Heart right ventricle (tissue), 16 donors: ENCODE measurements around the gene KCNJ3. TPM values are rescaled to one million over a fixed set of nuclear protein-coding genes. Genes with fewer than 3 reads are reported as not detected.

Experiments
- ATAC-seq, 8 donors: fragments of 200-7000 bp; cut with Tn5 transposase; one replicate each; pipeline ENCODE4 v1.9.1; 2020; ENCODE audit warnings: mild to moderate bottlenecking in 8 of 8, moderate library complexity in 8 of 8, moderate number of reproducible peaks in 1 of 8
- DNase-seq, 2 donors: peaks; one replicate each; pipeline ENCODE4 v3.0.0-alpha.2; 2020
- H3K27ac ChIP-seq, 10 donors: fragments of 200-600 bp; sonication (generic) in 2 of 10; one replicate each; pipeline versions ENCODE4 v1.5.0 to v1.8.0; 2020 to 2022; ENCODE audit warnings: mild to moderate bottlenecking in 3 of 10
- H3K27me3 ChIP-seq, 7 donors: fragments of 200-600 bp; one replicate each; pipeline ENCODE4 v1.8.0; 2021 to 2022; ENCODE audit warnings: mild to moderate bottlenecking in 2 of 7
- H3K36me3 ChIP-seq, 9 donors: fragments of 200-600 bp; sonication (generic) in 1 of 9; one replicate each; pipeline versions ENCODE4 v1.5.0 to v1.8.0; 2020 to 2022; ENCODE audit warnings: mild to moderate bottlenecking in 2 of 9
- H3K4me1 ChIP-seq, 9 donors: fragments of 200-600 bp; sonication (generic) in 1 of 9; one replicate each; pipeline versions ENCODE4 v1.5.0 to v1.8.0; 2020 to 2022; ENCODE audit warnings: mild to moderate bottlenecking in 4 of 9
- H3K4me3 ChIP-seq, 10 donors: fragments of 200-600 bp; sonication (generic) in 2 of 10; one replicate each; pipeline versions ENCODE4 v1.5.0 to v1.8.0; 2020 to 2022; ENCODE audit warnings: mild to moderate bottlenecking in 7 of 10, moderate library complexity in 2 of 10
- H3K9me3 ChIP-seq, 11 donors: fragments of 200-600 bp in 10 of 11; sonication (generic) in 2 of 11; one replicate each; pipeline versions ENCODE4 v1.5.0 to v1.8.0; 2013 to 2022; ENCODE audit warnings: mild to moderate bottlenecking in 2 of 11, control low read depth in 1 of 11, moderate library complexity in 1 of 11
- CTCF ChIP-seq, 9 donors: fragments of 200-600 bp; sonication (generic) in 2 of 9; IDR thresholded peaks; one replicate each; pipeline versions ENCODE4 v1.5.0 to v1.8.0; 2021 to 2022; ENCODE audit warnings: antibody characterized with exemption in 9 of 9, mild to moderate bottlenecking in 5 of 9, moderate library complexity in 1 of 9
- WGBS, 2 donors: extraction: QIAGEN DNeasy Blood & Tissue Kit; methylation state at CpG; one replicate each; pipeline ENCODE4 v1.1.7; 2013; ENCODE audit warnings: inconsistent platforms in 1 of 2; 5-methylcytosine and 5-hydroxymethylcytosine counted together
- intact Hi-C, 10 donors: fragments of 100-400 bp; cut with DNase I; formaldehyde crosslinking; loops; one replicate each; pipeline versions ENCODE4 v1.11.1 to v1.14.2; 2022
- long read RNA-seq, 3 donors: library from polyadenylated mRNA; unstranded; transcript quantifications; one replicate each; pipeline ENCODE4 v2.0.0, GENCODE V29; 2020 to 2021
- polyA plus RNA-seq, 2 donors: library from polyadenylated mRNA; stranded (reverse); fragments of 200-250 nt; gene quantifications; one replicate each; pipeline ENCODE4 v1.2.3, GENCODE V29; 2013
- total RNA-seq, 10 donors: library from RNA; stranded (reverse); fragmentation: NEBNext Ultra II Directional in 3 of 10; extraction: Animal tissue kit (Norgen Biotek cat#: 25700) in 3 of 10; gene quantifications; one replicate each; pipeline versions ENCODE4 v1.2.1 to v1.2.4, GENCODE V29; 2021 to 2023
- donor health status: Arrhythmogenic right ventricular cardiomyopathy.
- donor health status: ischemic (EF 13 %, LVEDD 7.1; RV severe dilation, severe dysfunction).
- donor health status: healthy with polysubstance abuse.
- donor health status: DM: no; HTN: yes; CAD: no.
- donor health status: DM: no; HTN: no; CAD: no.
- donor health status: ischemic (EF 25% LVEDD 6.9; RV normal size, moderate dysfunction).
- donor health status: ischemic (EF 25% LVEDD 5.7; RV mildly dilated, moderate dysfunction).
- donor health status: healthy.
- donor health status: DM: yes; HTN: yes; CAD: no.
- donor health status: Ischemic cardiomyopathy.
- donor health status: ischemic (EF 35%, LVEDD 5.7; RV mildly dilated, moderate dysfunction).
- donor health status: nonischemic (EF 11% LVEDD 7.7; RV severe dilation, severe dysfunction).
- donor health status: DM: yes; HTN: yes; CAD: no.
- donor health status: PGD.
- donor health status: ischemic (EF 29% LVEDD 5.4; RV normal size, mild dysfunction).
- donor health status: nonischemic (EF 23%, LVEDD 6.1; RV moderate dilation, normal function).

The KCNJ3 gene
- 1 to 10 TPM in 7 of 10 donors, under 1 TPM in 3; 0.42 to 4.7 (median 1.6) TPM for total RNA-seq
- polyA plus RNA-seq, result under 1 TPM; 0.01 to 0.15 TPM
- long read RNA-seq, donor 1, result 0 reads
- long read RNA-seq, donor 2, result 0 reads
- long read RNA-seq, donor 3, partial matches to known transcripts, result 1 of 2 reads
- long read RNA-seq, donor 3, other reads (novel, unspliced or antisense), result 1 of 2 reads

- WGBS, 2 donors, result 2 to 3% methylated on average over 16 of the region's 16 CpGs
Measured at GRCh38 chr2:154698296-154698720, at the start of gene KCNJ3. Gene KCNJ3 (plus strand): TSS chr2:154698695. CDS start chr2:154698776, 81 bp downstream.

GRCh38 chr2:154655499-154655898, 43.0 kb upstream of the KCNJ3 start:
- TF ChIP-seq CTCF (IDR thresholded peaks at IDR 0.05), result no peak
- H3K4me1 ChIP-seq, result no peaks in the 10 kb centered on the region
- H3K36me3 ChIP-seq, result no peaks in the 10 kb centered on the region
- H3K9me3 ChIP-seq, result no peaks in the 10 kb centered on the region
- no peak overlapping the region for H3K4me3 ChIP-seq
- no peaks in the 10 kb centered on the region for H3K27me3 ChIP-seq
- intact Hi-C loops, result no loop called here
- ATAC-seq (no peak), DNase-seq (no peak)
- H3K27ac ChIP-seq, result no peak overlapping the region

More at GRCh38 chr2:154698296-154698720, at the start of gene KCNJ3:
- peaks cover 0 to 29% (median 13%) of the 10 kb centered on the region in 9 donors for H3K4me1 ChIP-seq
- DNase-seq (no peak), ATAC-seq (no peak)
- TF ChIP-seq CTCF (IDR thresholded peaks at IDR 0.05), result no peak
- H3K9me3 ChIP-seq, result no peaks in the 10 kb centered on the region
- H3K36me3 ChIP-seq, result no peaks in the 10 kb centered on the region
- intact Hi-C loops, result no loop called here
- H3K27me3 ChIP-seq, result peaks cover 0 to 47% (median 38%) of the 10 kb centered on the region in 7 donors
- H3K27ac ChIP-seq, result peak within 1 kb of the TSS in 1 of 10 donors; percentile 7
- H3K4me3 ChIP-seq, result peak within 1 kb of the TSS; percentile 20 to 58 (median 42)

GRCh38 chr2:154658854-154659253, 39.6 kb upstream of the KCNJ3 start:
- H3K9me3 ChIP-seq, result no peaks in the 10 kb centered on the region
- no peaks in the 10 kb centered on the region for H3K27me3 ChIP-seq
- no peak for TF ChIP-seq CTCF (IDR thresholded peaks at IDR 0.05)
- H3K4me3 ChIP-seq, result no peak overlapping the region
- H3K36me3 ChIP-seq, result no peaks in the 10 kb centered on the region
- ATAC-seq (no peak), DNase-seq (no peak)
- WGBS, 2 donors, result 91 to 97% methylated on average over 1 of the region's 1 CpG
- intact Hi-C loops, result no loop called here
- no peak overlapping the region for H3K27ac ChIP-seq
- no peaks in the 10 kb centered on the region for H3K4me1 ChIP-seq

GRCh38 chr2:154664248-154664647, 34.2 kb upstream of the KCNJ3 start:
- Histone ChIP-seq H3K4me1 (no peaks in the 10 kb centered on the region), H3K9me3 (no peaks in the 10 kb centered on the region), H3K36me3 (no peaks in the 10 kb centered on the region), H3K4me3 (no peak overlapping the region), H3K27me3 (no peaks in the 10 kb centered on the region), H3K27ac (no peak overlapping the region)
- no peak for TF ChIP-seq CTCF (IDR thresholded peaks at IDR 0.05)
- ATAC-seq (no peak), DNase-seq (no peak)
- intact Hi-C loops, result no loop called here
